ENCODE measurements around the gene SPG11. TPM values are rescaled to one million over a fixed set of nuclear protein-coding genes. Genes with fewer than 3 reads are reported as not detected.

Gene SPG11
- total and polyA plus RNA-seq, 2 of the 13 experiments (the other 11 are each of a cell fraction or from before 2014, with no cell fraction given), result 31.5 to 40.7 TPM

DNA sequence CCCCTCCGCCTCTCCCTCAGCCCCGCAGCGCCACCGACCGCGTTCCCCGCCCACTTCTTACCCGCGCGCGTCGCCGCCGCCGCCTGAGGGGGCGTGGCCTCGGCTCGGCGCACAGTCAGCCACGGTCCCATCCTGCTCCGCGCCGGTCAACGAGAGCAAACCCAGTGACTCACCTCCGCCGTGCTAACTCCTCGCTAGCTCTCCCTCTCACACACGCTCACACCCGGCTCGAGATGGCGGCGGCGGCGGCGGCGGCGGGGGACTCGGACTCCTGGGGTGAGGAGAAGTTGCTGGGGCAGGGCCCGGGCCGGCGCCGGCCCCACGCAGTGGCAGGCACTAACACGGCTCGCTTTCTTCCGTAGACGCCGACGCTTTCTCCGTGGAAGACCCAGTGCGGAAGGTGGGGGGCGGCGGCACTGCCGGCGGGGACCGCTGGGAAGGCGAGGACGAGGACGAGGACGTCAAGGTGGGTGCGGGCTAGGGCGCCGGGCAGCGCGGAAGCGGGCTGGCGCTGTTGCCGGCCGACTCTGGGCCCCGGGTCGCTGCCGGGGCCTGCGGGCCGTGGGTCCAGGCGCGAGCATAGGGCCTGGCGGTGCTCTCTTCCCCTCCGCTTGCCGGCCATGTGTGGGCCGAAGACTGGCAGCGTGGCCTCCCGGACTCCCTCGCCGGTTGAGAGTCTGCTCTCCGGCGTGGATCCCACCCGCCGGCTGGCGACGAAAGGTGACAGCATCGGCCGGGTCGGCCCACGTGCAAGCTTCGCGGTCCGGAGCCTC, 126.3 kb downstream of the SPG11 start, which contains the start of gene EIF3J (continued):
- TF ChIP-seq, protein P1, sequence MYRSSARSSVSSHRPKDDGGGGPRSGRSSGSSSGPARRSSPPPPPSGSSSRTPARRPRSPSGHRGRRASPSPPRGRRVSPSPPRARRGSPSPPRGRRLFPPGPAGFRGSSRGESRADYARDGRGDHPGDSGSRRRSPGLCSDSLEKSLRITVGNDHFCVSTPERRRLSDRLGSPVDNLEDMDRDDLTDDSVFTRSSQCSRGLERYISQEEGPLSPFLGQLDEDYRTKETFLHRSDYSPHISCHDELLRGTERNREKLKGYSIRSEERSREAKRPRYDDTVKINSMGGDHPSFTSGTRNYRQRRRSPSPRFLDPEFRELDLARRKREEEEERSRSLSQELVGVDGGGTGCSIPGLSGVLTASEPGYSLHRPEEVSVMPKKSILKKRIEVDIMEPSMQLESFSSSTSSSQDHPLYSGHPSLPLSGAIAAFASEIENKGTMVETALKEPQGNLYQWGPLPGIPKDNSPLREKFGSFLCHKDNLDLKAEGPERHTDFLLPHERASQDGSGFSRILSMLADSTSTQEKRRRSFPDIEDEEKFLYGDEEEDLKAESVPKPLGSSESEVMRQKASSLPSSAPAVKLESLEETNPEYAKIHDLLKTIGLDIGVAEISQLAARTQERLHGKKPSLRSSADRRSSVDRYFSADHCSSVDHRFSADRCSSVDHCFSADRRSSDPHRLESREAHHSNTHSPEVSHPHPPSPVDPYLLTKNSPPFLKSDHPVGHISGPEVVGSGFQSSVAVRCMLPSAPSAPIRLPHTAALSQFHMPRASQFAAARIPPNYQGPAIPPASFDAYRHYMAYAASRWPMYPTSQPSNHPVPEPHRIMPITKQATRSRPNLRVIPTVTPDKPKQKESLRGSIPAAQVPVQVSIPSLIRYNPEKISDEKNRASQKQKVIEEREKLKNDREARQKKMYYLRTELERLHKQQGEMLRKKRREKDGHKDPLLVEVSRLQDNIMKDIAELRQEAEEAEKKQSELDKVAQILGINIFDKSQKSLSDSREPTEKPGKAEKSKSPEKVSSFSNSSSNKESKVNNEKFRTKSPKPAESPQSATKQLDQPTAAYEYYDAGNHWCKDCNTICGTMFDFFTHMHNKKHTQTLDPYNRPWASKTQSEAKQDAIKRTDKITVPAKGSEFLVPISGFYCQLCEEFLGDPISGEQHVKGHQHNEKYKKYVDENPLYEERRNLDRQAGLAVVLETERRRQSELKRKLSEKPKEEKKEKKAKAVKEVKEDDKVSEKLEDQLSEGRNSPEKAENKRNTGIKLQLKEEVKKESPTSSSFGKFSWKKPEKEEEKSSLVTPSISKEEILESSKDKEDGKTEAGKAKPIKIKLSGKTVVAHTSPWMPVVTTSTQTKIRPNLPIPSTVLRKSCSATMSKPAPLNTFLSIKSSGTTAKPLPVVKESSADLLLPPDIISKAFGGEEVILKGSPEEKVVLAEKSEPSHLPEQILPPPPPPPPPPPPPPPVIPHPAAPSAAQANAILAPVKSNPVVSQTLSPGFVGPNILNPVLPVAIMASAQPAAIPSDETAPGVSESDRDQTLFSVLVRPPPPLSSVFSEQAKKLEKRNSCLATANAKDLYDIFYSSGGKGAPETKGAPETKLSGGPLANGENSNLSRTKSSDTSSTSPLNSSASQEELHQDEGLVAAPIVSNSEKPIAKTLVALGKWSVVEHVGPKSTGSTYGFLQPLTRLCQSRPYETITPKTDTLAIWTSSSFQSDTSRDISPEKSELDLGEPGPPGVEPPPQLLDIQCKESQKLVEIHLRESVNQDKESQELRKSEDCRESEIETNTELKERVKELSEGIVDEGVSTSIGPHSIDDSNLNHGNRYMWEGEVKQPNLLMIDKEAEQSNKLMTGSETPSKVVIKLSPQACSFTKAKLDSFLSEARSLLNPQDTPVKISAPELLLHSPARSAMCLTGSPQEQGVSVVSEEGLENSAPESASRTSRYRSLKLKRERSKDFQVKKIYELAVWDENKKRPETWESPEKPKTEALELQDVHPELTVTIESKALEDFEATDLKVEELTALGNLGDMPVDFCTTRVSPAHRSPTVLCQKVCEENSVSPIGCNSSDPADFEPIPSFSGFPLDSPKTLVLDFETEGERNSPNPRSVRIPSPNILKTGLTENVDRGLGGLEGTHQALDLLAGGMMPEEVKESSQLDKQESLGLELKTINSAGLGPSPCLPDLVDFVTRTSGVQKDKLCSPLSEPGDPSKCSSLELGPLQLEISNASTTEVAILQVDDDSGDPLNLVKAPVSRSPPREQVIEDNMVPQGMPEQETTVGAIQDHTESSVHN (CRISPR knock-in tag; IDR thresholded peaks at IDR 0.05), result no peak
- TF ChIP-seq GABPB1 (CRISPR knock-in tag; IDR thresholded peaks at IDR 0.05), result peak; percentile 75
- peak; percentile 21; the same call in 1 of the 2 replicates for TF ChIP-seq ZNF34 (CRISPR knock-in tag; IDR thresholded peaks at IDR 0.05; ENCODE audit: borderline replicate concordance)
- no peak for TF ChIP-seq MAFF (IDR thresholded peaks at IDR 0.05; ENCODE audit: low read depth, low read length)
- TF ChIP-seq, protein P2, sequence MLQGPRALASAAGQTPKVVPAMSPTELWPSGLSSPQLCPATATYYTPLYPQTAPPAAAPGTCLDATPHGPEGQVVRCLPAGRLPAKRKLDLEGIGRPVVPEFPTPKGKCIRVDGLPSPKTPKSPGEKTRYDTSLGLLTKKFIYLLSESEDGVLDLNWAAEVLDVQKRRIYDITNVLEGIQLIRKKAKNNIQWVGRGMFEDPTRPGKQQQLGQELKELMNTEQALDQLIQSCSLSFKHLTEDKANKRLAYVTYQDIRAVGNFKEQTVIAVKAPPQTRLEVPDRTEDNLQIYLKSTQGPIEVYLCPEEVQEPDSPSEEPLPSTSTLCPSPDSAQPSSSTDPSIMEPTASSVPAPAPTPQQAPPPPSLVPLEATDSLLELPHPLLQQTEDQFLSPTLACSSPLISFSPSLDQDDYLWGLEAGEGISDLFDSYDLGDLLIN (CRISPR knock-in tag; IDR thresholded peaks at IDR 0.05; ENCODE audit: borderline replicate concordance), result no peak
- no peak for TF ChIP-seq FOXK2 (IDR thresholded peaks at IDR 0.05)
- no peak for TF ChIP-seq GTF2F1 (IDR thresholded peaks at IDR 0.05; ENCODE audit: low read length)
- TF ChIP-seq ZNF563 (CRISPR knock-in tag; IDR thresholded peaks at IDR 0.05), result peak; percentile 52; the same call in 1 of the 2 replicates
- no peak for TF ChIP-seq ZBTB20 (CRISPR knock-in tag; IDR thresholded peaks at IDR 0.05; ENCODE audit: borderline replicate concordance, low read depth)
- no peak for TF ChIP-seq MEIS2 (CRISPR knock-in tag; IDR thresholded peaks at IDR 0.05)
- 0 out of 2 replicates have a peak, but pooled peaks have one; percentile 24 for TF ChIP-seq SOX13 (IDR thresholded peaks at IDR 0.05)
- TF ChIP-seq SOX13 (CRISPR knock-in tag; conservative IDR thresholded peaks at IDR 0.05 in 1 of 2, IDR thresholded peaks at IDR 0.05 in 1 of 2), result peak in 1 of 2 experiments; percentile 17; a peak in 1 of 4 replicates
- peak; percentile 65 for TF ChIP-seq ELF4 (CRISPR knock-in tag; IDR thresholded peaks at IDR 0.05; ENCODE audit: borderline replicate concordance)
- TF ChIP-seq MED8 (CRISPR knock-in tag; IDR thresholded peaks at IDR 0.05; ENCODE audit: insufficient replicate concordance), result peak; percentile 79
- no peak; the same call in 1 of the 2 replicates for TF ChIP-seq SMAD3 (CRISPR knock-in tag; IDR thresholded peaks at IDR 0.05)
- peak; percentile 95 for TF ChIP-seq ZFP41 (CRISPR knock-in tag; IDR thresholded peaks at IDR 0.05; ENCODE audit: borderline replicate concordance)
- TF ChIP-seq NCOR1 (IDR thresholded peaks at IDR 0.05; ENCODE audit: borderline replicate concordance, low read length), result no peak
- no peak for TF ChIP-seq ZNF615 (CRISPR knock-in tag; IDR thresholded peaks at IDR 0.05; ENCODE audit: borderline replicate concordance)
- TF ChIP-seq ZNF12 (CRISPR knock-in tag; IDR thresholded peaks at IDR 0.05), result 0 out of 2 replicates have a peak, but pooled peaks have one; percentile 31
